PC-9 (cell line): ENCODE data around the gene RAMP2. TPM values are rescaled to one million over a fixed set of nuclear protein-coding genes. Genes with fewer than 3 reads are reported as not detected.

ENCODE experiments used
- BruUV-seq: library from RNA; stranded (reverse); fragments of 400-500 nt; replicated peaks from 2 replicates; lab custom pipeline; 2021; lab: Mats Ljungman, UMichigan
- CTCF ChIA-PET: fragments of 300-600 bp; sonication (Branson Sonifier 250); formaldehyde crosslinking; loops from one replicate; lab custom pipeline; 2022; ENCODE audit warnings: antibody characterized with exemption; lab: Charles Lee
- POLR2A ChIA-PET: fragments of 300-600 bp; sonication (Branson Sonifier 250); formaldehyde crosslinking; loops from one replicate; lab custom pipeline; 2022; ENCODE audit warnings: antibody characterized with exemption; ENCODE audit not compliant: unreplicated experiment; lab: Charles Lee
- DNase-seq, 2 experiments: peaks; one replicate each; pipeline versions ENCODE4 v3.0.0 to v3.0.0-alpha.2; 2015 to 2022; ENCODE audit warnings: mixed read lengths in 1 of 2
- H2AFZ ChIP-seq: fragments of 200-600 bp; sonication (generic); 2 replicates; pipeline ENCODE4 v1.8.1; 2017; ENCODE audit warnings: antibody characterized with exemption
- H3F3A ChIP-seq: fragments of 200-600 bp; sonication (generic); 2 replicates; pipeline ENCODE4 v1.8.1; 2017; ENCODE audit warnings: antibody characterized with exemption, mild to moderate bottlenecking, low read depth; ENCODE audit not compliant: insufficient read depth
- H3K27ac ChIP-seq: fragments of 200-600 bp; sonication (generic); 2 replicates; pipeline ENCODE4 v1.6.1; 2016; ENCODE audit warnings: mixed run types
- H3K27me3 ChIP-seq: fragments of 200-600 bp; sonication (generic); 2 replicates; pipeline ENCODE4 v1.6.1; 2016; ENCODE audit warnings: low read depth, mixed run types; ENCODE audit not compliant: insufficient read depth
- H3K36me3 ChIP-seq: fragments of 200-600 bp; sonication (generic); 2 replicates; pipeline ENCODE4 v1.6.1; 2016; ENCODE audit warnings: low read depth, mixed run types
- H3K4me1 ChIP-seq: fragments of 200-600 bp; sonication (generic); replicated peaks from 2 replicates; pipeline ENCODE4 v1.6.1; 2016; ENCODE audit warnings: mixed run types; ENCODE audit not compliant: insufficient read depth
- H3K4me2 ChIP-seq: fragments of 200-600 bp; sonication (generic); 2 replicates; pipeline ENCODE4 v1.6.1; 2017; ENCODE audit warnings: mixed run types
- H3K4me3 ChIP-seq: fragments of 200-600 bp; sonication (generic); 2 replicates; pipeline ENCODE4 v1.6.1; 2016; ENCODE audit warnings: mixed run types
- H3K79me2 ChIP-seq: fragments of 200-600 bp; sonication (generic); 2 replicates; pipeline ENCODE4 v1.6.1; 2017; ENCODE audit warnings: low read depth, mixed run types
- H3K9me2 ChIP-seq: fragments of 200-600 bp; sonication (generic); 2 replicates; pipeline ENCODE4 v1.8.1; 2017; ENCODE audit warnings: mild to moderate bottlenecking; ENCODE audit not compliant: insufficient read depth
- H3K9me3 ChIP-seq: fragments of 200-600 bp; sonication (generic); 2 replicates; pipeline ENCODE4 v1.8.1; 2016; ENCODE audit warnings: low read depth; ENCODE audit not compliant: insufficient read depth
- H4K20me1 ChIP-seq: fragments of 200-600 bp; sonication (generic); 2 replicates; pipeline ENCODE4 v1.8.1; 2017; ENCODE audit not compliant: insufficient read depth
- CTCF ChIP-seq: fragments of 200-600 bp; sonication (generic); conservative IDR thresholded peaks from 2 replicates; pipeline ENCODE4 v1.6.1; 2017; ENCODE audit warnings: mixed run types, antibody characterized with exemption, mild to moderate bottlenecking, moderate library complexity
- EZH2 ChIP-seq: fragments of 200-600 bp; sonication (generic); IDR thresholded peaks from 2 replicates; pipeline ENCODE4 v1.8.0; 2017; ENCODE audit warnings: antibody characterized with exemption, low read depth
- intact Hi-C: fragments of 100-400 bp; cut with micrococcal nuclease; formaldehyde crosslinking; loops from one replicate; pipeline ENCODE4 v1.10.0; 2022; ENCODE audit not compliant: unreplicated experiment
- total RNA-seq: library from RNA; stranded (reverse); gene quantifications from 2 replicates; pipeline ENCODE4 v1.2.3, GENCODE V29; 2021

Gene RAMP2
- total RNA-seq, 1 experiment from 2014 or later: not detected

GRCh38 chr17:42779936-42780850 lies 19.2 kb downstream of the RAMP2 start, which contains the start of gene WNK4:
WNK4 (plus strand) TSS chr17:42780610; CDS start chr17:42780699, 89 bp downstream.
- Histone ChIP-seq H3F3A (peaks cover 30% of the 10 kb centered on the region), H4K20me1 (no peaks in the 10 kb centered on the region), H3K27ac (no peak within 1 kb of the TSS), H3K4me1 (peaks cover 30% of the 10 kb centered on the region), H3K36me3 (peaks cover 24% of the 10 kb centered on the region), H3K4me2 (no peak within 1 kb of the TSS), H2AFZ (no peak within 1 kb of the TSS), H3K27me3 (no peaks in the 10 kb centered on the region), H3K79me2 (peaks cover 4% of the 10 kb centered on the region), H3K9me3 (no peaks in the 10 kb centered on the region), H3K9me2 (no peaks in the 10 kb centered on the region), H3K4me3 (no peak within 1 kb of the TSS)
- TF ChIP-seq CTCF (no peak), EZH2 (no peak)
- BruUV-seq: no TSS peak
- intact Hi-C loops: no loop called here
- no peak for DNase-seq
- CTCF ChIA-PET: no interaction called here
- POLR2A ChIA-PET: no interaction called here

DNA sequence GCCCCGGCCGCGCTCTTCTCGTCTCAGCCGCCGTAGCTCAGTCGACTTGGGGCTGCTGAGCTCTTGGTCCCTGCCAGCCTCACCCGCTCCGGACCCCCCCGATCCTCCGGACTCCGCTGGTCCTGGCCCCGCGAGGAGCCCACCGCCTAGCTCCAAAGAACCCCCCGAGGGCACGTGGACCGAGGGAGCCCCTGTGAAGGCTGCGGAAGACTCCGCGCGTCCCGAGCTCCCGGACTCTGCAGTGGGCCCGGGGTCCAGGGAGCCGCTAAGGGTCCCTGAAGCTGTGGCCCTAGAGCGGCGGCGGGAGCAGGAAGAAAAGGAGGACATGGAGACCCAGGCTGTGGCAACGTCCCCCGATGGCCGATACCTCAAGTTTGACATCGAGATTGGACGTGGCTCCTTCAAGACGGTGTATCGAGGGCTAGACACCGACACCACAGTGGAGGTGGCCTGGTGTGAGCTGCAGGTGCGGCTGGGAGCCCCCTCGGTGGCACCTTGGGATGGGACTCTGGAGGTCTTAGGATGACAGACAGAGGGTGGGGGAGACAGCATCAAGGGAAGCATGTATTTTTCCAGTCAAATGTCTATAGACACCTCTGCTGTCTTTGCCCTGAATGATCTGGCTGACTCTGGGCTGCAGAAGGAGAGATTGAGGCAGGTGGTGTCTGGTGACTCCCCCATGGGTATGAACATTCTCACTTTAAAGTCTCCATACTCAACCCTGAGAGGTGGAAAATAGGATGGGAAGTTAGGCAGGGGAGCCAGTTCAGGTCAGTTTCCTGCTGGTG lies 20.0 kb downstream of the RAMP2 start:
- Histone ChIP-seq H3K36me3 (peaks cover 16% of the 10 kb centered on the region; the same call in 1 of the 2 replicates), H3K4me2 (no peak overlapping the region), H3K9me3 (no peaks in the 10 kb centered on the region), H3K79me2 (no peaks in the 10 kb centered on the region), H3K4me3 (no peak overlapping the region), H4K20me1 (no peaks in the 10 kb centered on the region), H2AFZ (no peak overlapping the region), H3K27ac (no peak overlapping the region), H3K27me3 (no peaks in the 10 kb centered on the region), H3F3A (peaks cover 24% of the 10 kb centered on the region), H3K4me1 (peaks cover 30% of the 10 kb centered on the region), H3K9me2 (no peaks in the 10 kb centered on the region)
- no peak for DNase-seq
- TF ChIP-seq CTCF (no peak), EZH2 (no peak)
- ChIA-PET POLR2A (no interaction called here), CTCF (no interaction called here)
- no TSS peak for BruUV-seq
- intact Hi-C loops: no loop called here

- no peak overlapping the region for H3K4me2 ChIP-seq
- H3K9me3 ChIP-seq: no peaks in the 10 kb centered on the region
- H3K4me3 ChIP-seq: no peak overlapping the region
- no peak for TF ChIP-seq EZH2
- no peak for TF ChIP-seq CTCF
- H3K27ac ChIP-seq: no peak overlapping the region
- no peak for DNase-seq
- peaks cover 30% of the 10 kb centered on the region for H3K4me1 ChIP-seq
- H3K27me3 ChIP-seq: no peaks in the 10 kb centered on the region
- peaks cover 9% of the 10 kb centered on the region; the same call in 1 of the 2 replicates for H3K36me3 ChIP-seq
- intact Hi-C loops: no loop called here
- H3F3A ChIP-seq: peaks cover 22% of the 10 kb centered on the region
- H3K9me2 ChIP-seq: no peaks in the 10 kb centered on the region
- H3K79me2 ChIP-seq: no peaks in the 10 kb centered on the region
- POLR2A ChIA-PET: interaction anchor here (0.6 kb wide), 1 partner anchor 26 kb away, joined by 3 read pairs; no protein-coding TSS in a partner anchor
- BruUV-seq: no TSS peak
- H2AFZ ChIP-seq: no peak overlapping the region
- CTCF ChIA-PET: no interaction called here
- H4K20me1 ChIP-seq: no peaks in the 10 kb centered on the region
These were observed 20.7 kb downstream of the RAMP2 start for GRCh38 chr17:42781639-42782165.
